GM12892 (cell line): ENCODE measurements around the gene OBP2B.
"Not testable (repeated sequence)": the region's sequence is repeated elsewhere in the genome, so short reads cannot be mapped to it uniquely, and the experiment has no call there.

Source experiments
- POLR2A ChIP-seq: IDR thresholded peaks from 2 replicates; pipeline ENCODE4 v1.6.1; 2011; ENCODE audit warnings: low read depth, low read length, control low read depth
- POLR2AphosphoS5 ChIP-seq: IDR thresholded peaks from 2 replicates; pipeline ENCODE4 v1.6.1; 2011; ENCODE audit warnings: low read depth, low read length, control low read depth

- TF ChIP-seq POLR2A, POLR2AphosphoS5: not testable (repeated sequence)
Observed at GRCh38 chr9:133209327-133210201, 514 bp upstream of the OBP2B start.
